ENCODE data around the gene DMD.
A peak's percentile ranks its signal among the peaks of the same experiment; 100 is the strongest.

The DMD gene

DNA sequence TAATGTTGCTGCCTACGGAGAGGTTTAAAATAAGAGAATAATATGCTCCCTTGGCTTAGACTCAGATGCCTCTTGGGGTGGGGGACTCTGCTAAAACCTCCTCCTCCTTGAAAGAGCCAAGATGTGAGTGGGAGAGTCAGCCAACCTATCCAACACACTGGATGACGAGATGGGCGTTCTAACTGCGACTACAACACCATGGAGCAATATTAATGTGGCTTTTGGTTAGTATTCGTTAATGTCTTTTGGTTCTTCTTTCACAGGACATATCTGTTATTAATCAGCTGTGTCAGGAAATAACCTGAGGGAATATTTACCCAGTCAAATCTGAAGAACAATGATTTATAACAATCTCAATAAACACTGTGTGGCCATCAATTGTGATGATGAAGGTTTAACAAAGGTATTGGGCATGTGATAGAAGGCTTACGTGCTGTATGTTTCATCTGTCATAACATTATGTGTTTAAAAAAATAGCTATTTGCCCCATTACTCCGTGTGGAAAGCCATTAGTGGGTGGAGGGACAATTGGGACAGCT lies 1996.0 kb downstream of the DMD start:
- DNase-seq, result no peak

DNA sequence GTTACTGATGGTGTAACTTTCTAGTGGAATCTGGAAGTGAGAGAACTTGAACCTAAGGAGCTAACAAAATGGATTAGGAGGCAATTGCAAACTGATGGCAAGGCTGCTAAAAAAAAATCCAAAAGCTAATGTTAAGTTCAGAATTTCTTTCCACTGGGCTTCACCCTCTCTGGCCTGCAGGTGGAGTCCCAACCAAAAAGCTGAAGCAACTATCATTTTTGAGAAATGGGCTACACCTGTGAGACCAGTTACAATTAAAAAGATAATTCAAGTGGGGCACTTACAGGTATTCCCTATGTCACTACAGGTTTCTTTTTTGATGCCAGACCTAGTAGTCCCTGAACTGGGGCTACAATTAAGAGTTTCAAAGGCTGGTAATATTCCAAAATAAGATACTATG lies 1997.4 kb downstream of the DMD start:
- DNase-seq, result peak in 3 of 4 experiments; percentile 5 to 36 (median 34)

DNA sequence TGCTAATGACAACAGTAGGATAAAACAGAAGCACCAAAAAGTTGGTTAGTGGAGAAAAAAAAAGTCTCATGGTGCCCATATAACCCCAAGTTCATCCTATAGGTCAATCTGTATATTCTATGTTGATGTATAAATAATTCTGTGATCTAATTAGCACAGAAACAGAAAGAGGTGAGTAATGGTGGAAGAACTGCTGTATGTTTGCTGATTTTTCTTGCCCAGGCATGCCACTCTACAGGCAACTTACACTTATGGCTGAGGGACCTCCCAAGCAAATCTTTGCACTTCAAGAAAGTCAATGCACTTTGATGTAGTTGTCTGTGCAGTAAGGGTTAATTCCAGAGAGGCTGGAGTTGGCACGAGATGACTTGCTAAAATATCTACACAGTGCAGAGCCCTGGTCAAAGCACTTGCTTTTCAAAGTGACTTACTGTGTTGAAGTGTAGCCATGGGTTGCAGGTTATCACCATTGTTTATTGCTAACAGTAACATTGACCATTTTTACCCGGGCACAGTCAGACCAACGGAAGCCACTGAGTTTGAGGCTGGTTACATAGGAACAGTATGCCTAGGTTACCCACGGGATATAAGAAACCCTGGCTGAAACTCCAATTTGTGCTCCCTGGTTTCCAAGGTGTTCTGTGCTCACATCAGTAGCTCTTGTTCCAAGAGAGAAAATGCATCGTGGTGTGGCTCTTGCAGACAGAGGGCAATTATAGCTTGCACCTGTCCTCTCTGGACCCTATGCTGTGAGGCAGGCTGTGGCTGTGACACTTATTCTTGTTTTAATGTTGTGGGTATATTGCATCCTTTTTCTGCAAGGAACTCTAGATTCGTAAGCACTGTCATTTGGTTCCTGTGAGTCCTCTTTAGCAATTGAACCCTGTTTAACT lies 1998.2 kb downstream of the DMD start:
- DNase-seq, result peak in 1 of 4 experiments; percentile 15

- no peak for DNase-seq
These were observed 2002.2 kb downstream of the DMD start for GRCh38 chrX:31209005-31209628.

- no peak for DNase-seq
These were observed 2009.8 kb downstream of the DMD start for GRCh38 chrX:31201503-31201902.

- no peak for DNase-seq
These were observed 2010.9 kb downstream of the DMD start for GRCh38 chrX:31200430-31200829.

GRCh38 chrX:31199840-31200114 lies 2011.6 kb downstream of the DMD start:
- DNase-seq, result no peak

- no peak for DNase-seq
These were observed 2012.1 kb downstream of the DMD start for GRCh38 chrX:31199056-31199839.

- DNase-seq, result no peak
These were observed 2021.0 kb downstream of the DMD start for GRCh38 chrX:31190221-31190975.

GRCh38 chrX:31186693-31187338 lies 2024.5 kb downstream of the DMD start:
- DNase-seq, result no peak

GRCh38 chrX:31185884-31186283 lies 2025.5 kb downstream of the DMD start:
- no peak for DNase-seq

GRCh38 chrX:31181377-31182000 lies 2029.9 kb downstream of the DMD start:
- DNase-seq, result no peak

GRCh38 chrX:31179203-31179602 lies 2032.1 kb downstream of the DMD start:
- DNase-seq, result no peak

DNA sequence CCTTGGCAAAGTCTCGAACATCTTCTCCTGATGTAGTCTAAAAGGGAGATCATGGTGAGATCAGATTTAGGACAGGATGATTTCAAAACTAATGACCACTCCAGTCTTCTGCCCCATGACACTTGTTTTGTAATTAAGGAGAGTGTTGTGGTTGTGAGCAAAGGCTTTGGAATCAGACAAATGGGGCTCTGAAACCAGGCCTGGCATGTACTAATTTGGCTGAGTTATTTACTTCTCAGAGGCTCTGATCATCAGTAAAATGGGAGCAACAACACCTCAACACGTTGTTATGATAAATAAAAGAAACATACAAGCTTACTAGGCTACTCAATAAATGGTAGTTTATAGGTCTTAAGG lies 2032.6 kb downstream of the DMD start:
- DNase-seq, result no peak

GRCh38 chrX:31178064-31178768 lies 2033.1 kb downstream of the DMD start:
- no peak for DNase-seq

DNA sequence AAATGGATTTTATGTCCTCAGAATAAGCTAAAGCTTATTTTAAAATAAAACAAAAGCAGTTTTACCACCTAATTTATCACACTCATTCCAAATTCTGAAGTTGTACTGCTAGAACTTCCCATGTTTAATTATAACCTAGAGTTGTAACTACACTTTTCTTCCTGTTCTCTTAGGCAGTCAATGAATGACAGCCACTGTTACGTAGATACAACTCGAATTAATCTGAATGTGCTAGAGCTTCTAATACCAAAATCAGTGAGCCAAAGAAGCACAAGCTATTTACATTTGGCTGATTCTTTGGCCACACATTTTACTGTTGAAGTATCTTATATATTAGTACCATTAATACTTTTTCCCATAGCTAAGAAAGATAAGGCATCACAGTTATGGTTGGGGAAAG lies 2040.6 kb downstream of the DMD start:
- no peak for DNase-seq

GRCh38 chrX:31168551-31168950 lies 2042.8 kb downstream of the DMD start:
- no peak for DNase-seq

DNA sequence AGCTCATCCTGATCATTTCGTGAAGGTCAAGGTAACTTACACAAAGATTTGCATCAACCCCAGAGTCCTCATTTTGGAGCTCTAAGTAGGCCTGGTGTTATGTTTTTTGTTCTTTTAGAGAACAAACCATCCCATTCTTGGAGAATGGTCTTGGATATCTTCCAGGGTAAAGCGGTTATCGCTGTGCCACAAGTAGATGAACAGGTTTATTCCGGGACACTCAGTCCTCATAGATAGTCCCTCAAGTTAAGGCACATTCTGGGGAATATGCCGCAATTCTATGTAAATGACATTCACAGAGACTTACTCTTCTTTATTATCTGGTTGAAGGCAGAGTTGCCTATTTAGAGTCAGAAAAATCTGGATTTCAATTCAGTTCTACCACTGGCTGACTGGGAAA lies 2044.5 kb downstream of the DMD start:
- no peak for DNase-seq

- DNase-seq, result no peak
These were observed 2044.9 kb downstream of the DMD start for GRCh38 chrX:31166416-31166815.

DNA sequence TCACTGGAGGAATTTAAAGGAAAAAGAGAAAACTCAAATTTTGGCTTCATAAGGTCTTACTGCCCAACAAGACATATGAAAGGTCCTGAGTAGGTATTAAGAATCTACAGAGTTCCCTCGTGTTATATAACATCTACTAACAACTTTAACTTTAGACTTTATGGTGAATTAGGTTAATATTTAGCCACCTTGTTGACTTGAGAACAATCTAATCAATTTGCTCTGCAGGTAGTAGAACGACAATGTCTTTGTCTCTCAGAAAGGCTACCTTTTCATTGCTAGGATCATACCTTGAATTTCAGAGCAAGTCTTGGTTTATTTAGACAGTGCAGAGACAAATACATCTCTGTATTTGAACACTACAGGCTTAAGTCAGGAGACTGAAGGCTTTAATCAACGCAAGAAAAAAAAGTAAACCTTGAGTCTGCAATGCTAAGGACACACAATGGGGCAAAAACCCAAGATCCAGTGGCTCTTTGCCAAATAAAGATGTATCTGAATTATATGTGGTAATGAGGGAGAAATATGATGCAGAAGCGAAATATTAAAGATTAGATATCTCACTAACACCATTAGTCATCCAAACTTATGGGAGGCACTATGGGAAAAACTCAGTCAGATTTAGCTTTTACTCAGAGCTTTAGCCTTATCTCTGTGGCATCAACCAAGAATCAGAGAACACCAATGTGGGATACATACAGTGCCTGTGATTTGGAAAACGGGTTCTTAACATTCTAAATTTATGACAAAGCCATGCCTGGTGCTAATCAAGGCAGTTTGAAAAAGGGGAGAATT lies 2045.9 kb downstream of the DMD start:
- no peak for DNase-seq

Data from suppressor macrophage (primary cell).